ENCODE results near the gene TARP.

TARP gene

GRCh38 chr7:38229386-38229785, 44.0 kb downstream of the TARP start:
- TF ChIP-seq ZNF121 (tag by site-specific recombination; IDR thresholded peaks at IDR 0.05) (no peak), YY2 (tag by site-specific recombination; IDR thresholded peaks at IDR 0.05) (no peak), SCRT1 (tag by site-specific recombination; IDR thresholded peaks at IDR 0.05; ENCODE audit: borderline replicate concordance) (no peak), ZNF555 (tag by site-specific recombination; conservative IDR thresholded peaks at IDR 0.05) (no peak), ZBTB48 (tag by site-specific recombination; IDR thresholded peaks at IDR 0.05) (no peak)
- ChIA-PET CTCF (interaction anchor here (0.5 to 2.0 kb wide), 3 partner anchors 15 to 103 kb away, joined by 3 to 5 read pairs (median 4); no protein-coding TSS in a partner anchor), POLR2A (no interaction called here)
- Histone ChIP-seq H3K4me1 (ENCODE audit: control insufficient read depth, insufficient read depth, low read length) (no peaks in the 10 kb centered on the region), H3K36me3 (ENCODE audit: control insufficient read depth in 2 of 2, insufficient read depth in 1 of 2, low read length in 2 of 2) (peaks cover 10 to 26% of the 10 kb centered on the region in 2 experiments; a peak in 2 of 3 replicates), H3K27ac (ENCODE audit: extremely low read depth, low read depth, low read length) (no peak overlapping the region), H3K4me3 (ENCODE audit: low read depth, low read length) (no peak overlapping the region), H3K9me3 (ENCODE audit: control insufficient read depth, insufficient read depth, low read depth, low read length) (no peaks in the 10 kb centered on the region)

- Histone ChIP-seq H3K4me1 (ENCODE audit: control insufficient read depth, insufficient read depth, low read length) (no peaks in the 10 kb centered on the region), H3K36me3 (ENCODE audit: control insufficient read depth in 2 of 2, insufficient read depth in 1 of 2, low read length in 2 of 2) (peaks cover 23 to 52% of the 10 kb centered on the region in 2 experiments), H3K27ac (ENCODE audit: extremely low read depth, low read depth, low read length) (no peak overlapping the region), H3K4me3 (ENCODE audit: low read depth, low read length) (no peak overlapping the region), H3K9me3 (ENCODE audit: control insufficient read depth, insufficient read depth, low read depth, low read length) (no peaks in the 10 kb centered on the region)
- CTCF ChIA-PET: interaction anchor here (1.0 kb wide), 1 partner anchor 8 kb away, joined by 3 read pairs; no protein-coding TSS in a partner anchor
- POLR2A ChIA-PET: no interaction called here
- TF ChIP-seq ZNF48 (tag by site-specific recombination; IDR thresholded peaks at IDR 0.05) (no peak), GLI4 (tag by site-specific recombination; IDR thresholded peaks at IDR 0.05) (no peak), ZNF26 (tag by site-specific recombination; IDR thresholded peaks at IDR 0.05) (no peak), ZEB2 (tag by site-specific recombination; IDR thresholded peaks at IDR 0.05) (no peak), ZNF560 (tag by site-specific recombination; IDR thresholded peaks at IDR 0.05; ENCODE audit: borderline replicate concordance) (no peak), ZNF610 (tag by site-specific recombination; IDR thresholded peaks at IDR 0.05; ENCODE audit: borderline replicate concordance) (no peak), ZBTB26 (tag by site-specific recombination; optimal IDR thresholded peaks at IDR 0.05) (no peak), PRDM6 (tag by site-specific recombination; IDR thresholded peaks at IDR 0.05) (no peak), ZNF132 (tag by site-specific recombination; IDR thresholded peaks at IDR 0.05; ENCODE audit: borderline replicate concordance) (no peak), KLF9 (tag by site-specific recombination; IDR thresholded peaks at IDR 0.05; ENCODE audit: low read depth) (no peak), KLF8 (tag by site-specific recombination; IDR thresholded peaks at IDR 0.05) (no peak), ZBTB1 (tag by site-specific recombination; IDR thresholded peaks at IDR 0.05) (no peak), ZNF501 (tag by site-specific recombination; IDR thresholded peaks at IDR 0.05) (no peak), ZNF747 (tag by site-specific recombination; IDR thresholded peaks at IDR 0.05) (no peak), ZNF221 (tag by site-specific recombination; IDR thresholded peaks at IDR 0.05; ENCODE audit: borderline replicate concordance) (no peak), ZNF704 (tag by site-specific recombination; IDR thresholded peaks at IDR 0.05) (no peak), ZNF580 (tag by site-specific recombination; IDR thresholded peaks at IDR 0.05) (no peak)
Measured at GRCh38 chr7:38224392-38224791, 49.0 kb downstream of the TARP start.
